CD4-positive, alpha-beta T cell treated with Interleukin-17A for 4 hours (primary cell): ENCODE measurements around the gene CAMKV.

ENCODE experiments used
- DNase-seq: peaks from one replicate; pipeline ENCODE4 v3.0.0-alpha.2; 2020; ENCODE audit warnings: mixed read lengths

CAMKV gene

DNA sequence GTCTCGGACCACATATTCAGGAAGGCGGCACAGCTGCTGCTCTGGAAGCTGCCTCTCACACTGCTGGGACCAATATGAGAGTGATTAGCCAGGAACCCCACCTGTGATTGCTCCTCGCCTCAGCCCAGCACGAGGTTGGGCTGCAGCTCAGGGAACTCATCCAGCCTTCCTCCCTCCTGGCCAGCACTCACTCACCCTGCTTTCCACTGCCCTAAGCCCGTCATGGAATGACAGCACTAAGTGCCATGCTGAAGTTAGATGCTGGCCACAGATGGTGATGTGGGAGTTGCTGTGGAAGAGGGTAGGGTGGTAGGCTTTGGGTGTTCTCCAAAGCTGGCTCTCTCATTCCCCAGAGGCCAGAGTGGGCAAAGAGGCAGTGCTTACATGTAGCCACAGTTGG is 26.6 kb upstream of the CAMKV start:
- DNase-seq: no peak

- DNase-seq: no peak
Measured at GRCh38 chr3:49895791-49896190, 26.1 kb upstream of the CAMKV start.

- DNase-seq: no peak
Measured at GRCh38 chr3:49889296-49889695, 19.6 kb upstream of the CAMKV start.

DNA sequence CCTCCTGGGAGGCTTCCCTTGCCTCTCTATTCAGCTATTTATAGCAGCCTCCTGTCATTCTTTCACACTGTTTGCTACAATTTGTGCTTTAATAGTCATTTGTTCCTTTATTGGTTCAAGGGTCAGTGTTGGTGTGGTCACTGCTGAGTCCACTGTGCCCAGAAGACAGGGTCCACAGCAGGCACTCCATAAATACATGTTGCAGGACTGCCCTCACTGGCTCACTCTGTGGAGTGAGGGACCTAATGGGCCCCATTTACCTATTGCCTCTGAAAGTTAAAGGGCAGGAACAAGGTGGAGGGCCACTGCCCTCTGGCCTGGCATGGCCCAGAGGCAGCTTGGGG is 17.2 kb upstream of the CAMKV start:
- DNase-seq: no peak

- no peak for DNase-seq
Measured at GRCh38 chr3:49883998-49884397, 14.3 kb upstream of the CAMKV start.

- DNase-seq: no peak
Measured at GRCh38 chr3:49882166-49882565, 12.5 kb upstream of the CAMKV start.

- no peak for DNase-seq
Measured at GRCh38 chr3:49880581-49881315, 11.0 kb upstream of the CAMKV start.

- DNase-seq: no peak
Measured at GRCh38 chr3:49879721-49880120, 10.0 kb upstream of the CAMKV start.

- no peak for DNase-seq
Measured at GRCh38 chr3:49878686-49879085, 9.0 kb upstream of the CAMKV start.

- no peak for DNase-seq
Measured at GRCh38 chr3:49877716-49878115, 8.0 kb upstream of the CAMKV start.

GRCh38 chr3:49876567-49876966 is 6.9 kb upstream of the CAMKV start:
- no peak for DNase-seq

DNA sequence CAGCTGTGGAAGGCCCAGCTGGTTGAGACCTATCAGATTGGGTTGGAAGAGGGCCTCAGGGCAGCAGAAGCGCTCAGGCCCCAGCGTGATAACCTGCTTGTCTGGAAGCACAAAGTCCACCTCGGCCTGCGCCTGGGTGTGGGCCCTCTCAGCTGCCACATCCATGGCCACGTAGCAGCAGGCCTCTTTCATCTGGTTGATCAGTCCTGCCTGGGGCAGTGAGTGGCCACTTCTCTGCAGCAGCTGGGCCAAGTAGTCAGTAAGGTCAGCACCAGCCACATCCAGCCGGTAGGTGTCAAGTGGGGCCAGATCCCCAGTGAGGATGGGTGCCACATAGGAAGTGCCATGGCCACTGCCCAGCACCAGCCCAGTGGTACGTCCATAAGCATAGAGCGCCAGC is 3.9 kb upstream of the CAMKV start:
- DNase-seq: no peak

GRCh38 chr3:49872801-49873281 is 3.1 kb upstream of the CAMKV start:
- peak; percentile 18 for DNase-seq

DNA sequence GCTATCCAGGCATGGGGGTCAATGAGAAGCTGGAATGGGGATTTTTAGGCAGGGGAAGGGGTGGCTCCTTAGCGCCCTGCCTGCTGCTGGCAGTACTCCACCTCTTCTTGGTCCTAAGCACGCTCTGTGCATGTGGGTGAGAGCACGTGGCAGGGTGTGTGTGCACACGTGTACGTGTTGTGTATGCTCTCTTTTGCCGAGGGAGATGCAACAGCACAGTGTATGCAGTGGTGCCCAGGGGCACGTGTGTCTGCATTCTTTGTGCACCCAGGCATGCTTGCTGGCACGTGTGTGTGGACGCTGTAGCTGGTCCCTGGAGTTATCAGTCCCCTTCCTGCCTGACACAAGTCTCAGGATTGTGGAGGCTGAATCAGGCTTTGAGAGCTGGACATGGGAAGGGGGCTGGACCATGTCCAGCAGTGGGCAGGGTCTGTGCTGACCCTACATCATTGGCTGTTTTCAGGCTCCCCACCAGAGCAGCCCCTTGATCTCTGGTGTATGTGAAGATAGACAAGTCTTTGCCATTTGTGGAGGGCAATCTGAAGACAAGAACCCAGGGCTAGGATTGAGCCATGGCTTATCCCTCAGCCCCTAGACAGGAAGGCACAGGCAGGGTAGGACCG is 1.9 kb upstream of the CAMKV start:
- DNase-seq: no peak

DNA sequence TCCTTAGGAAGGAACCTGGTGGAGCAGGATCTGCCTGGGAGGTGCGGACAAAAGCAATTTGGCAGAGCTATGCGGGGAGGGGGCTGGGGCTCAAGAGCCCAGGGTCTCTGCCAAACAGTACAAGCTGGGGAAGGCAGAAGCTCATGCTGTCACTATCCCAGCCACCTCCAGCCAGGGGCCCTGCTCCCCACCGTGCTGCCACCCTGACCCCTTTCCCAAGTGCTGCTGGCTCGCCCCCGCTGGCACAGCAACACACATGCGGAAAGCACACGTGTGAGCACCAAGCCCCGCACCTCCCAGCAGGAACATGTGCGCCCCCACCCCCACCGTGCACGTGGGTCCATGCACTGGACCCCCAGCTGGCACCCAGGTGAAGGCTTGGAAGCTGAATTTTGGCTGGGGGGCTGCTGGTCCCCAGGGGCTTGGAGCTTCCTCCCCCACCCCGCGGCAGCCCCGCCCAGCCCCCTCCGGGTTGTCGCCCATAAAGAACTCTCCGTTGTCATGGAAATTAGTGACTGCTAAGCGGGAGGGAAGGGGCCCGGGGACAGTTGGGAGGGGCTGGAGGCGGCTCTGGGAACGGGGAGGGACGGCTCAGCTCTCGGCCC is 742 bp downstream of the CAMKV start:
- DNase-seq: no peak

DNA sequence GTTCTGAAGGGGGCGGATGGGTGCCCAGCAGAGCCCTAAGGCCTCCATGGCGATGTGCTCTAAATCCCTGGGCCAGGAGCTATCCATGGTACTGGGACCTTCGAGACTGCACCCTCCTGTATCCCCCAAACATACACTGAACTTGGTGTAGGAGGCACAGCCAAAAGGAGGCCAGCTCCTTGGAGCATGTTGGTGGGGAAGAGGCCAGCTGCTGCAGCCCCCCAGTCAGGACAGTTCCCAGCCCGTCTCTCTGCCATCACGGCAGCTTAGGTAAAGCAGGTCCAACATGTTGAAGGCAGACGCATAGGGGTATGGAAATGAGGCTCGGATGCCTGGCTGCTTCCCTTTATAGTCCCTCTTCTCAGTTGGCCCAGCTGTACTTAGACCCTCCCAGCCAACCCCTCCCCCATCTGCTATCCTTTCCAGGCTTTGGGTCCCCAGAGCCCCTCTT is 1.8 kb downstream of the CAMKV start:
- peak; percentile 17 for DNase-seq

DNA sequence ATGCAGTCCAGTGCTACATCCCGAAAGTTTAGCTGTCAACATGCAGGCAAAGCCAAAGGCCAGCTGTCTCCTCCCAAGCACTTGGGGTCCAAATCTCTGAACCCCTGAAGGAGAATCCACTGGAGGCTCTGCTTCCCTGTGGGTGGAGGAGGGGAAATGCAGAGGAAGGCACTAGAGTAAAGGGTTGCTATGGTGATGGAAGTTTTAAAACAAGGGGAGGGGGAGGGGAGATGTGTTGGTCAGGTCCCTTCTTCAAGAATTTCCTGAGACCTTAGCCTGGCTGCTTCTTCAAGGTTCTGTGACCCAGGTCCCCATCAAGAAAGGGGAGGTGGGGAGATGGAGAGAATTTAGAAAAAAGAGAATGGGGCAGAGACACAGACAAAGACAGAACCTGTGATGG is 2.3 kb downstream of the CAMKV start:
- DNase-seq: no peak

DNA sequence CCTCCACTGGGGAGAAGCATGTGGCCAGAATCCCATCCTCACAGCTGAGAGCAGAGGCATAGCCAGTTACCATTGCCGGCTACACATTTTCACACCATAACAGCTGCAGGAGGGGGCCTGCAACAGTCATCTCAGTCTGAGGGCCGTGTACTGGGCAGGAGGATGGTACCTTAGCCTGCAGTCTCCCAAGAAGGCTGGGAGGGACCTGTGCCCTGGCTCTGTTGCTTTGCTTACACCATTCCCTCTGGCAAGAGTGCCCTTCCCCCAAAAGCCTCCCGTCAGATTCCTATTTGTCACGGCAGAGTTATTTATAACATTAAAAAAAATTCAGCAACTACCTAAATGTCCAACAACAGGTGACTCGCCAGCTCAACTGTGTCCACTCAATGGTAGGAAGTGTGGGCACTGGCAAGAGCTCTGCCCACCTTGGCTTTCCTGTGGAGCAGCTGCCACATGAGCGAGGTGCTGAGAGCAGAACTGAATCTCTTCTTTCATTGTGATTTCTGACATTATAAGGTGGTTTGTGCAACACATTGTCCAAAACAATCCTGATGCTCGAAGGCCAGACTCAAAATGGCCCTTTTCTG is 4.4 kb downstream of the CAMKV start:
- DNase-seq: no peak

GRCh38 chr3:49864505-49864904 is 5.2 kb downstream of the CAMKV start:
- DNase-seq: no peak

GRCh38 chr3:49859576-49860305 is 10.0 kb downstream of the CAMKV start:
- DNase-seq: no peak

- DNase-seq: peak; percentile 97
Measured at GRCh38 chr3:49856181-49857005, 13.3 kb downstream of the CAMKV start, which contains the start of gene TRAIP. TSS of gene TRAIP (minus strand) at chr3:49856564. CDS start at chr3:49856453, 111 bp downstream.

DNA sequence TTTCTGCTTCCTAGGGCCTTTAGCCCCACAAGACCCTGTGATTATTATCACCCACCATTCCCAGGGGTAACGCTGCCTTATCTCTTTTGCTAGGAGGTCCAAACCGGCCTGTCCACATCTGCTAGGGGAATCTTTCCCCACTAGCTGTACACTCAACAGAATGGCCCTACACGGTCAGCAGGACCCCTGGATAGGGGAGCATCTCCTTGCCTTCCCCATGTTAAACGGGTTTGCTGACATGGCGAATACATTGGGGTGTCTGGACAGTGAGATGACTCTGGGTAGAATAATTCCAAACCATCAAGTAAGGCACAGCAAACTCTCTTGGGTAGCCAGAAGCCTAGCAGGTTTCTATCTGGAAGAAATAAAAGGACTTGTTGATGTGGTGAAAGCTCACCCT is 14.0 kb downstream of the CAMKV start:
- DNase-seq: no peak
